Fibroblast of skin of abdomen (primary cell): ENCODE measurements around the gene SHANK1. TPM values are rescaled to one million over a fixed set of nuclear protein-coding genes. Genes with fewer than 3 reads are reported as not detected.
"Not testable (repeated sequence)": the region's sequence is repeated elsewhere in the genome, so short reads cannot be mapped to it uniquely, and the experiment has no call there.

ENCODE experiments used
- DNase-seq: peaks from one replicate; pipeline ENCODE4 v3.0.0-alpha.2; 2013
- polyA plus RNA-seq, 2 experiments: library from polyadenylated mRNA; unstranded; fragments of 120-200 nt; gene quantifications; one replicate each; pipeline ENCODE4 v1.2.1, GENCODE V29; 2013; ENCODE audit not compliant: insufficient read length in 2 of 2

Gene SHANK1
- 17.3 TPM for polyA plus RNA-seq (2013, experiment 1 of 2; ENCODE audit: insufficient read length)
- polyA plus RNA-seq (2013, experiment 2 of 2; ENCODE audit: insufficient read length) = 14.5 TPM

DNA sequence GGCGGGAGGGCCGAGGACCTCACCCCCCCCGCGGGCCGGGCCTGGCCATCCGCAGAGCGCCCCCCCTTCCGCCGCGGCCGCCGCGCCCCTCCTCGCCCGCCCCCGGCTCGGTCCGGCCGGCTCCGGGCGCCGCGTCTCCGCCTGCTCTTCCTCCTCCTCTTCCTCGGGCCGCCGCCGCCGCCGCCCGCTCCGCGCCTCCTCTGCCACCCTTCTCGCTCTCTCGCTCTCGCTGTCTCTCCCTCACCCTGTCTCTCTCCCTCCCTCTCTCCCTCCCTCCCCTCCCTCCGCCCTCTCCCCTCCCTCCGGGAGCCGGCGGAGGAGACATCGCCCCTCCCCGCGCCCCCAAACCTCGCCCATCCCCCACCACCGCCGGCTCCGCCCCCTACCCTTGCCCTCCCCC, at the start of gene SHANK1:
Gene SHANK1, minus strand, starts transcription at position 237 of the 400 bp plus-strand sequence. CDS start 2,883 bp downstream, outside the sequence.
- DNase-seq = peak; percentile 50

GRCh38 chr19:50768277-50768676, 48.7 kb upstream of the SHANK1 start:
- DNase-seq = no peak

DNA sequence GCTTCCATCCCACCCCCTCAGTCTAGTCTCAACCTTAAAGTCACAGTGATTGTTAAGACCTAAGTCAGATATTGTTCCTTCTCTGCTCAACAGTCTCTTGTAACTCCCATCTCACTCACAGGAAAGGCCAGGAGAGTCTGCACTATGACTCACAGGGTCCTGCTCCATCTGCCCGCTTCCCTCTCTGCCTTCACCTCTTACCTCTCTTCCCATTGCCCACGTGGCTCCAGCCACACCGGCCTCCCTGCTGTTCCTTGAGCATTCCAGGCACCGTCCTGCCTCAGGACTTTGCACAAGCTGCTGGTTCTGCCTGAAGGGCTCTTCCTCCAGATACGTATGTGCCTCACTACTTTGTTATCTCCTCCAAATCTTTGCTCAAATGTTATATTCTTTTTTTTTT, 47.7 kb upstream of the SHANK1 start:
- not testable (repeated sequence) for DNase-seq

GRCh38 chr19:50766746-50767145, 47.1 kb upstream of the SHANK1 start:
- not testable (repeated sequence) for DNase-seq

DNA sequence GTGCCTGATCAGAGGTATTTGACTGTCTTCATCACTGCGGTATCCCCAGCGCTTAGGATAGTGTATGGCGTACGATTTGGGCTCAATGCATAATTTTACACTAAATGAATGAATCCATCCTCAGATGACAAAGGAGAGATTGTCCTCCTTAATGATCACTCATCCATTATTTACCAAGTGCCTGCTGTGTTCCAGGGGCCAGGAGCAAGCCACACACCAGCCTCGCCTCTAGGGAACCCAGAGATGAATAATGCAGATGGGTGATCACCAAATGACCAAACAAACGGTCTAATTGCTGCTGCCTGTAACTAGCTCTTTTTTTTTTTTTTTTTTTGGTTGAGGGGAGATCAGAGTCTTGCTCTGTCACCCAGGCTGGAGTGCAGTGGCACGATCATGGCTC, 44.8 kb upstream of the SHANK1 start:
- DNase-seq = no peak

- DNase-seq = not testable (repeated sequence)
Observed at GRCh38 chr19:50763521-50763920, 43.9 kb upstream of the SHANK1 start.

DNA sequence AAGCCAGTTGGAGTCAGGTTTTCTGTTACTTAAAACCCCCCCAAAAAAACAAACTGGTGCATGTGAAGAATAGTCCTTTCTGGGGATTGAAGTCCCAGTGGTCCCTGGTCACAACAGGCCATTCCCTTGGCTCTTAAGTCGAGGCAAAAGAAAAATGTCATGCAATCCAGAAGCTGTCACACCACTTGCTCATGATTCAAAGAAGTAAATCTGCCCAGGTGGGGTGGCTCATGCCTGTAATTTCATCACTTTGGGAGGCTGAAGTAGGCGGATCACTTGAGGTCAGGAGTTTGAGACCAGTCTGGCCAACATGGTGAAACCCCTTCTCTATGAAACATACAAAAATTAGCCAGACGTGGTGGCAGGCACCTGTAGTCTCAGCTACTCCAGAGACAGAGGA, 41.9 kb upstream of the SHANK1 start:
- not testable (repeated sequence) for DNase-seq

DNA sequence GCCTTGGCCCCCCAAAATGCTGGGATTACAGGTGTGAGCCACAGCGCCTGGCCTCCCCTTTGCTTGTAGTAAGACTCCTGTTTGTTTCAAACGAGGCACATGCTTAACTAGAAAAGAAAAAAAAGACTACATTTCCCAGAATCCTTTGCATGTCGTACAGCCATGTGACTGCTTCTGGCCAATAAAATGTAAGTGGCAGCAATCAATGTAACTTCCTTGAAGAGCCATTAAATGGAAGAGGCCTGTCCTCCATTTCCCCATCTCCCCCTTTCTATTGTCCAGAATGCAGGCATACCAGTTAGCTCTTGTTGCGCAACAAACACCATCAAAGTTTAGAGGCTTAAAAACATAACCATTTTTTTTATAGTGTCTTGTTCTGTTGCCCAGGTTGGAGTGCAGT, 40.3 kb upstream of the SHANK1 start:
- DNase-seq = no peak

GRCh38 chr19:50759076-50759475, 39.5 kb upstream of the SHANK1 start:
- not testable (repeated sequence) for DNase-seq

GRCh38 chr19:50757624-50758023, 38.0 kb upstream of the SHANK1 start:
- DNase-seq = not testable (repeated sequence)

DNA sequence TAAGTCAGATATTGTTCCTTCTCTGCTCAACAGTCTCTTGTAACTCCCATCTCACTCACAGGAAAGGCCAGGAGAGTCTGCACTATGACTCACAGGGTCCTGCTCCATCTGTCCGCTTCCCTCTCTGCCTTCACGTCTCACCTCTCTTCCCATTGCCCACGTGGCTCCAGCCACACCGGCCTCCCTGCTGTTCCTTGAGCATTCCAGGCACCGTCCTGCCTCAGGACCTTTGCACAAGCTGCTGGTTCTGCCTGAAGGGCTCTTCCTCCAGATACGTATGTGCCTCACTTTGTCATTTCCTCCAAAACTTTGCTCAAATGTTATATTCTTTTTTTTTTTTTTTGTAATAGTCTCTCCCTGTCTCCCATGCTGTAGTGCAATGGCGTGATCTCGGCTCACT, 36.6 kb upstream of the SHANK1 start:
- not testable (repeated sequence) for DNase-seq

- no peak for DNase-seq
Observed at GRCh38 chr19:50753879-50754278, 34.3 kb upstream of the SHANK1 start.

- DNase-seq = no peak
Observed at GRCh38 chr19:50750010-50750409, 30.4 kb upstream of the SHANK1 start.

- DNase-seq = no peak
Observed at GRCh38 chr19:50749490-50749889, 29.9 kb upstream of the SHANK1 start.

DNA sequence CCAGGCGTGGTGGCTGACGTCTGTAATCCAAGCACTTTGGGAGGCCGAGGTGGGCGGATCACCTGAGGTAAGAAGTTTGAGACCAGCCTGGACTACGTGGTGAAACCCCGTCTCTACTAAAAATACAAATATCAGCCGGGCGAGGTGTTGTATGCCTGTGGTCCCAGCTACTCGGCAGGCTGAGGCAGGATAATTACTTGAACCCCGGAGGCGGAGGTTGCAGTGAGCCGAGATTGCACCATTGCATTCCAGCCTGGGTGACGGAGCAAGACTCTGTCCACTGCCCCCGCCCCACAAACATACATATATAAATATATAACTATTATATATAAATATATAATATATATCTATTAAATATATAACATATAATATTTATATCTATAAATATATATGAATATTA, 27.5 kb upstream of the SHANK1 start:
- DNase-seq = not testable (repeated sequence)

GRCh38 chr19:50745221-50745620, 25.6 kb upstream of the SHANK1 start:
- no peak for DNase-seq

GRCh38 chr19:50743537-50743936, 23.9 kb upstream of the SHANK1 start:
- no peak for DNase-seq

DNA sequence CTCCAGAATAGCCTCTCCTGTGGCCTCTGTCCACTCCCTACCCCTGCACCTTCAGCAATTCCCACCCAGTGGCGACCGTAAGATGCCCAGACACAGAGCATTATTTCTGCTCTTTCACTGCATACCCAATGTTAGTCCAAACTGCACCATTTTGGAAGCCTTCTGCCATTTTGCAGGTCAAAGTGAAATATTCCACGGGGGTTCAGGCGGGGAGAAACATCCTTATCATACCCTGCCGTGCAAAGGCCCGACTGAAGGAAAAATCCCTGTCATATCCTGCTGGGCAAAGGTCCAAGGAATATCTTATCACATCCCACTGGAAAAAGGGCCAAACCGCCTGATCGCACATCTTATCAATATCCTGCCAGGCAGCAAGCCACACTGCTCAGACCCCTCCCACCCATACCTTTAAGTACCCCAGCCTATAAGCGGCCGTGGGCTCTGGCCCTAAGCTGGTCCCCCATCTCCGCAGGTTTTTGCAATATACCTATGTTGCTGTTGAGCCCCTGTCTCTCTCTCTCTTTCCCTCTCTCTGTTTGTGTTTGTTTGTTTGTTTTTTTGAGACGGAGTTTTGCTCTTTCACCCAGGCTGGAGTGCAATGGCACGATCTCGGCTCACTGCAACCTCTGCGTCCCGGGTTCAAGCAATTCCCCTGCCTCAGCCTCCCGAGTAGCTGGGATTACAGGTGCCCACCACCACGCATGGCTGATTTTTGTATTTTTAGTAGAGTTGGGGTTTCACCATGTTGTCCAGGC, 21.8 kb upstream of the SHANK1 start:
- no peak for DNase-seq

- DNase-seq = no peak
Observed at GRCh38 chr19:50739914-50740426, 20.4 kb upstream of the SHANK1 start.

- no peak for DNase-seq
Observed at GRCh38 chr19:50739132-50739913, 19.7 kb upstream of the SHANK1 start.

DNA sequence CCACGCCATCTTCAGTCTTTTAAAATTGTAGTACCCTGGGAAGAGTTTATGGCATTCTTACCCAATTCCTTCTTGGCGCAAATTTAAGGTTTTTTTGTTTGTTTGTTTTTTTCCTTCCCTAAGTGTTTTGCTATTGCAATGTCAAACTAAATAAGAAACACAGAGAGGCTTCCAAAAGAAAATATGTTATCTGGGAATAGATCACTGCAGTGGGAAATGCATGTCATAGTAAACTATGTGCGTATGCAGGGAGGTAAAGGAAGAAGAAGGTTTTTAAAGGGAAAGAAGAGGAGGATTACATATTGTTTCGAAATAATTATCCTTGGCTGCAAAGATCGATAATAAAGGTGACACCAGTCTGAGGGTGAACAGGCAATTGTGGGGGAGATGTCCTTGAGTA, 16.7 kb upstream of the SHANK1 start:
- no peak for DNase-seq

DNA sequence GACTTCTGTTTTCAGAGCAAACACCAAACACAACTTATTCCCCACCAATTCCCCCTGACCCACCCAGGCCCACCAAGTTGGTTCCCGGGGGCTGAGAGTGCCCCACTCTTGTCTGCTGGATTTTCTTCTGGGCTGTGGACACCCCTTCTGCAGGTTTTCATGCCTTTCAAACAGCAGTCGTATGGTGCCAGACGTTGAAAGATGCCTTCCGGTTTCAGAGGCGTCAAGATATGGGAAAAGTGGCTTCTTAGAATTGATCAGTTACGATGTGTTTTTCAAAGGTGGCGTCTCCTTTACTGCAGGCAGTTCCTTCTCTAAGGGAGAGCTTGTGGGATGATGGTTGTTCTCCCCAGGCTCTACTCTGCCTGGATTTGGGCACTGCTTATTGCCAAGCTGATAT, 16.3 kb upstream of the SHANK1 start:
- no peak for DNase-seq

DNA sequence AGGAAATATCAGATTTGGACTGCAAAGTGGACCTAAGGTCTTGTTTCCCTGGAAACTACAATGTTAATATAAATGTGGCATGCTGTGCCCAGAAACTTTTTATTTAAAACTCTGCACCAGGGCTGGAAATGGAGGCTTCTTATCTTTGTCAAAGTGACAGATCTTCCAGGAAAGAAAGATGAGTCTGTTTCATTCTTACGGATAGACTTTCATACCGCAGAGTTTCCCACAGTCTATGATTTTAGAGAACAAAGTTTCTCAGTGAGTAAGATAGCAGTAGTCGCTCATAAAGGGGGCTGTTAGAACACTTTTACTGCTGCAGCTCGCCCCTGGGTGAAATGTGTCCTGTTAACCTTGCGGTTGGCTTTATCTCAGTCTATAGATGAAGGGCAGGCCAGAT, 10.3 kb upstream of the SHANK1 start:
- no peak for DNase-seq
